Fibroblast of skin of abdomen (primary cell): ENCODE data around the gene CYBC1.

Experiments used
- DNase-seq: peaks from one replicate; pipeline ENCODE4 v3.0.0-alpha.2; 2013

CYBC1 gene

DNA sequence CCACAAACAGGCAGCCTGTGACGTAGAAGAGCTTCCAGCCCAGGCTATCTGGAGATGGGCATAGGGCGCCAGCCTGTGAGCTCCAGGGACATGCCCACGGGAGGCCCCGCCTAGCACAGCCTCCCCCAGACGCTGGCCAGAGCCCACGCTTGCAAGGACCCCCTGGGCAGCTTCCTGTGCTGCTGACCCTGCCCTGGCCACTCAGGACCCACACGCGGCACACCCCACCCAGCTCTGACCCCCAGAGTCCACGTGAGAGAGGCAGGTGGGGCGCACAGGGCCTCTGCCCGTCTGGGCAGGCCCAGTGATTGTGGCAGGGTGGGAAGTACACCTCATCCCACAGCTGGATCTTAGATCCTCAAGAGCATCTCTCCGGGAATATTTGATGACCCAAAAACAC, 3.9 kb downstream of the CYBC1 start:
- no peak for DNase-seq

DNA sequence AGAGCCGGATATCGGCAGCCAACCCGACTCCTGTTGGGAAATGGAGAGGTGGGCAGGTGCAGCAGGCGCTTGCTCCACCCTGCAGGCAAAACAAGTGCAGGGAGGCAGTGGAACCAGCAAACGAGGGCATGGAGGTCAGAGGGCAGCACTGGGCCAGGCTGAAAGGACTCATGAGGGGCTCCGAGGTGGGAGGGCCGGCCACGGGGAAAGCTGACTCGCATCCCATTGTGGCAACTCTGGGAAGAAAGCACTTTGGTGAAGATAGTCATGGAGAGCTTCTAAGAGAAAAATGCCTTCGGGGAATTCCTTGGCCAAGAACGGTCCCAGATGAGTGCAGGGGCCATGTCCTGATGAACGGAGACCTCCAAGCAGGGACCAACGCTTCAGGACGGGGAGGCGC, 4.4 kb downstream of the CYBC1 start:
- no peak for DNase-seq

DNA sequence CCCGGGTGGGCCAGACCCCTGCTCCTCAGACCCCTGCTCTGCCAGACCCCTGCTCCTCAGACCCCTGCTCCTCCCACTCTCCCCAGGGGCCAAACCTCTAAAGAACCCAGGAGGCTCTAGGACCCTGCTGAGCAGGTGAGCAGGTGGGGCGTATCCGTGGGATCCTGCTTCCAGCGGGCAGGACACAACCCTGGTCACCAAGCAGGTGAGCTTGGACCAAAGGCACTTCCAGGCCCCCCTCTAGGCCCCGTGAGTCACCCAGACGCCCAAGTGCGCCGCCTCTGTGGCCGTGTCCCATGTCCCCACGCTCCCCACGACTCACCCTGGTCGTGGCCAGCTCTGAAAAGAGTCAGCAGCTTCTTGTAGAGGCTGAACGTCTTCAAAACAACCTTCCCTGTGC, 5.0 kb downstream of the CYBC1 start:
- no peak for DNase-seq

DNA sequence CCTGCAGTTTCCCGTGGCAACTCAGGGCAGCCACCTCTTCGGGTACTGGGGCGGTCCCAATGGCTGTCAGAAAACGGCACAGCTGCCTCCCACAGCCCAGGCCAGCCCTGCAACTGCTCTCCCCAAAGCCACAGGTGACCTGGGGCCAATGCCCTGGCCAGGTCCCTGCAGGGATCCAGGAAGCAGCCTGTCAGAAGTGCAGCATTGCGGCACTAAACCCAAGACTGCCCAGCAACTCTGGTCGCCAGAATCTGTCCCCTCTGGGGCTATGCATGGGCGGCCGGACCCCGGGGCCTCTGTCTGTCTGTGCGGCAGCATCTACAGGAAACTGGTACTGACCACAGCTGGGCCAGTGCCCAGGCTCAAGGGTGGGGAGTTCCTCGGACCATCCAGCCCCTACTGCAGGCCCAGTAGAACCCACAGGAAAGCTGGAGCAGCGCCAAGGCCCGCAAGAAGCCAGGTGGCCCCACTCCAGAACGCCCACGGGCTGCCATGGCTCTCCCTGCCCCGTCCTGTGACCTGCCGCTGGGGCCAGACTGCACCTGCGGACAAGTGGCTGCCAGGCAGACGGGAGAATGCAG, 5.5 kb downstream of the CYBC1 start:
- DNase-seq, result no peak

DNA sequence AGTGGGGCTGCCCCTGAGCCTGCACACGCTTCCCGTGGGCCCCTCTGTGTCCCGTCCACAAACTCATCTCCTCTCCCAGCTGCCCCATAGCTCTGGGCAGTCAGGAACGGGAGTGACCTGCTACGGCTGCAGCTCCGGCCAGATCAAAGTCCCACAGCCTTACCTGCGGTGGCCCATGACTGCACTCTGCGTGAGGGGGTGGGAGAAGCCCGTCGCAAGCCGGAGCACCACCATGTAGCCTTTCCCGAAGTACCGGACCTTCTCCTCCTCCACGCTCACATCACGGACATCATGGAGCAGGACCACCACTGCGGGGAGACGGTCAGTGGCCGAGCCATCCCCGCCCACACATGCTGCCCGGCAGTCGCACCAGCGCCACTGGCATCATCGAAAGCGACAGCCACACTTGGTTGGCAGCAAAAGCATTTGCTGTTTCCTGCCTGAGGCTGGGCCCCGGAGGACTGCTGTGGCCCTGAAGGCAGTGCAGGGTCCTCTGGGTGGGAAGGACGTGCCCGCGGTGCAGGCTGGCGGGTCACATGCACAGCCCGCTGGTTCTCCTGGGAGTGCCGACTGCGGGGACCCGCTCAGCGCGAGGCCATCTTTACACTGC, 6.2 kb downstream of the CYBC1 start:
- no peak for DNase-seq

DNA sequence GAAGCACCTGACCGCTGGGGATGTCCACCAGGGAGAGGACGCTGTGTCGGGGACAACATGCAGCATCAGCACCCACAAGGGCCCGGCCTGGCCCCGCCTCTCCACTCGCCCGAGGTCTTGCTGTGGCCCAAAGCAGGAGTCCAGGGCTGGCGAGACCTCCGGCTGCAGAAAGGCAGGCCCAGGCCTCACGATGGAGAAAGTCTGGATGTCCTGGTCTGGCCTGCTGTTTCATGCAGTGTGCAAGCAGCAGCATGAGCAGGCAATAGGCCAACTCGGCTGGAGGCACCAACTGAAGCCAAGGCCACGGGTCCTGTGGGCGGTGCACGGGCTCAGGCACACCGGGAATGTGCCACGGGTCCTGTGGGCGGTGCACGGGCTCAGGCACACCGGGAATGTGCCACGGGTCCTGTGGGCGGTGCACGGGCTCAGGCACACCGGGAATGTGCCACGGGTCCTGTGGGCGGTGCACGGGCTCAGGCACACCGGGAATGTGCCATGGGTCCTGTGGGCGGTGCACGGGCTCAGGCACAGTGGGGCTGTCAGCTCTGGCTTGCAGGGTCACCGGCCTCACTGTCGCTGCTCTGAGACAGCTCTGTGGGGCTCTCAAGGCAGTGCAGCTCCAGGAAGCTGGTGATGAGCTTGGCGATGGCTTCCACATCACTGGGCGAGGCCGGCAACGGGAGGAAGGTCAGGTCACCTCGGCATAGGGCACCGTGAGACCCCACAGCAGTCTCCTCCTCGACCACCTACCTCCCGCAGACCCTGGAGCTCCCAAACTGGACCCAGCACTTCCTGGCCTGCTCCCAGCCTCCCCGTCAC, 6.9 kb downstream of the CYBC1 start:
- DNase-seq, result no peak

DNA sequence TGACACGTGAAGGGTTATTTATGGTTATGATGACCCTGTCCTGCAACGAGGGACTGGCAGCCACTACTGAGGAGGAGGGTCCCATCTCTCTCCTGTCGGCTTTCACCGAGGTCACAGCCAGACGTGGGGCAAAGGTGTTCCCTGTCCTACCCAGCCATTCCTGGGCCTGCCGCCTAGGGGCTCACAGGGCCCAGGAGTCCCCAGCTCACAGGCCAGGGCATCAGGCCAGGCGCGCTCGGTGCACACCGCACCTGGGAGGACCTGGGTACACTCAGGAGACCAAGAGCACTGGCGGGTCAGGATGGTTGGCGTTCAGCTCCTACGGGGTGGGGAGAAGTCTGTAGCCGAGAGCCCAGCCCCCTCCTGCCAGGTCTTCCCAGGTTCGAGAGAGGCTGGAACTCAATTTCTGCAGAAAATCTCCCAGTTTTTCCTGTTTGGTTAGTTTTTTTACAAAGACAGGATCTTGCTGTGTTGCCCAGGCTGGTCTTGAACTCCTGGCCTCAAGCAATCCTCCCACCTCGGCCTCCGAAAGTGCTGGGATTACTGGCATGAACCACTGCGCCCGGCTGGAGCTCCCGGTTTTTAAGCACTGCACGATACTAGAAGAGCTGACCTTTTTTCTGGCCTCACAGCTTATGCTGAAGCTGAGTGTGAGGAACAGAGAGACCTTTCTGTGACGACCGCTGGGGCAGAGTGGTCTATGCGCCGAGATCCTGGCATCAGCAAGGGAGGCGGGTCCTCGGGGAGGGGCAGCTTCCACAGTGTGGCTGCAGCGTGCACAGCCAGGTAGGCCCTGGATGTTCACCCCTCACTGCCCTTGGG, 7.7 kb downstream of the CYBC1 start:
- DNase-seq, result no peak

DNA sequence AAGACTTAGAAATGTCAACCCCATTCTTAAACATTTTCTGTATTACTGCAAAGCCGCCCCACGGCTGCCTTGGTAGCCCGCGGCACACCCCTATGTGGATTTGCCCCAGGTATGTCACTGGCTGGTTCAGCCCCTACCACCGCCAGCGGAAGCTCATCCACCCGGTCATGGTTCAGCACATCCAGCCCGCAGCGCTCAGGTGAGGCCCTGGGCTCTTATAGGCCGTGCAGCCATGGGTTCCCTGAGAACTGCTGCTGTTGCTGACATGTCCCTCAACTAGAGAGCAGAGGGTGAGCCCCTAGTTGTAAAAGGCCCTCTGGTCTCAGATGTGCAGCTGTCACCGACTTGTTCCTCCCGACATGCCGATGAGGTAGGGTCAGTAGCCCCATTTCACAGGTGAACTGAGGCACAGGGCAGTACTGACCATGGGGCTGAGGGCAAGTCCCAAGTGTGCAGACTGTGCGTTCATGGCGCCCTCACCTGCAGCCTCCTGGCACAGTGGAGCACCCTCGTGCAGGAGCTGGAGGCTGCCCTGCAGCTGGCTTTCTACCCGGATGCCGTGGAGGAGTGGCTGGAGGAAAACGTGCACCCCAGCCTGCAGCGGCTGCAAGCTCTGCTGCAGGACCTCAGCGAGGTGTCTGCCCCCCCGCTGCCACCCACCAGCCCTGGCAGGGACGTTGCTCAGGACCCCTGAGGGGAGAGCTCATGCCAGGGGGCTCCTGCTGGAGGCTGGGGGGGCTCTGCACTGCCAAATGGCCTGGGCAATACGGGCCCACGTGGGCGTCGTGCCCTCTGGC, 8.7 kb downstream of the CYBC1 start:
- DNase-seq, result no peak

DNA sequence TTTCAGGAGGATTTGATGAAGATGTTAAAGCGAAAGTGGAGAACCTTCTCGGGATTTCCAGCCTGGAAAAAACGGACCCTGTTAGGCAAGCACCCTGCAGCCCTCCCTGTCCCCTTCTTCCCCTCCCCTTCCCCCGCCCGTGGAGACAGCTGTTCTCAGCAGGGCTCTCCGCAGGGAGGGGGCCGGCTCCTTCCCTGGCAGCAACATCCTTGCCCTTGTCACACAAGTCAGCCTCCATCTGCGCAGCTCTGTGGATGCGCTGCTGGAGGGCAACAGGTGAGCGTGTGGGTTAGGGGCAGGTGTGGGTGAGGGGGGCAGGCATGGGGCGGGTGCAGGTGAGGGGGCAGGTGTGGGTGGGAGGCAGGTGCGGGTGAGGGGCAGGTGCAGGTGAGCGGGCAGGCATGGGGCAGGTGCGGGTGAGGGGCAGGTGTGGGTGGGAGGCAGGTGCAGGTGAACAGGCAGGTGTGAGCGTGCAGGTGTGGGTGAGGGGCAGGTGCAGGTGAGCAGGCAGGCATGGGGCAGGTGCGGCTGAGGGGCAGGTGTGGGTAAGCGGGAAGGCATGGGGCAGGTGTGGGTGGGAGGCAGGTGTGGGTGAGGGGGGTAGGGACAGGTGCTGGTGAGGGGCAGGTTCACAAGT, 9.4 kb downstream of the CYBC1 start:
- no peak for DNase-seq

DNA sequence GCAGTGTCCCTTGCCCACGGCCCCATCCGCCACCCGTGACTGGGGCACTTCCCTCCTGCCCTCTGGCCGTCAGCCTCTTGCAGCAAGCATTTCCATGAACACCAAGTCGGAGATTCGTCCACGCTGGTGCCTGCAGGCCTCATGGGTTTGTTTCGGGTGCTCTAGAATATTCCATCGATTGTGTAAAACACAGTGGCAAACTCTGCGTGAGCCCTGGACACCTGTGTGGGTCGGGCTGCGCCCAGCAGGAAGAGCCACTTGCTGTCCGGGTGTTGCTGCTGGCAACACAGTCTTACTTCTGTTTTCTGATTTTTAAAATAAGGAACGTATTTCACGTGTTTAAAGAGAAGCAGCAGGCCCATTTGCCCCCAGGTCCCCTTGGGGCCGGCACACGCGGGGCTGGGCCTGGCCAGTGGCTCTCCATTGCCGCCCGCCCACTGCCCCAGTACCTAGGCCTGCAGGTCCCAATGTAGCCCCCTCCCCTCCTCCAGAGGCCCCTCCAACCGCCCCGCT, 10.0 kb downstream of the CYBC1 start:
- DNase-seq, result no peak

DNA sequence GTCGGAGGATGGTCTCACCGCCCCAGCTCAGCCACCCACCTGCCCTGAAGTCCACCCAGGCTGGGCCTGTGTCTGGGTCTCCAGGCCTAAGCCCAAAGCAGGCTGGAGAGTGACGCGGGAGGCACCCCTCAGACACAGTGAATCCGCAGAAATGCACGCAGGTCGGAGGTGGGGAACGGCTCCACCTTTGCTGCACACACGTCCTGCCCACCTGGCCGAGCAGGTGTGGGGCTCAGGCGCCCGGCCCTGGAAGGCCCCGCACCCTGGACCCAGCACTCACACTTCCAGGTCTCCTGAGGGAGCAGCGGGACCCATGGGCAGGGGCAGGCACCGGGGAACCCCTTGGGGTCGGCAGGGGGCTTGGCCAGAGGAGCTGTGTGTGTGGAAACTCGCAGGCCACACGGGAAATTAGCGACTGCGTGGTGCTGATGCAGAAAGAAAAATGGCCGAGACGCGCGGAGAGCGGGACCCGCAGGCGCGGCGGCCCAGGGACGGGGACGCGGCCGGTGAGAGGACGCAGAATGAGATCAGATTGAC, 10.7 kb downstream of the CYBC1 start:
- no peak for DNase-seq

DNA sequence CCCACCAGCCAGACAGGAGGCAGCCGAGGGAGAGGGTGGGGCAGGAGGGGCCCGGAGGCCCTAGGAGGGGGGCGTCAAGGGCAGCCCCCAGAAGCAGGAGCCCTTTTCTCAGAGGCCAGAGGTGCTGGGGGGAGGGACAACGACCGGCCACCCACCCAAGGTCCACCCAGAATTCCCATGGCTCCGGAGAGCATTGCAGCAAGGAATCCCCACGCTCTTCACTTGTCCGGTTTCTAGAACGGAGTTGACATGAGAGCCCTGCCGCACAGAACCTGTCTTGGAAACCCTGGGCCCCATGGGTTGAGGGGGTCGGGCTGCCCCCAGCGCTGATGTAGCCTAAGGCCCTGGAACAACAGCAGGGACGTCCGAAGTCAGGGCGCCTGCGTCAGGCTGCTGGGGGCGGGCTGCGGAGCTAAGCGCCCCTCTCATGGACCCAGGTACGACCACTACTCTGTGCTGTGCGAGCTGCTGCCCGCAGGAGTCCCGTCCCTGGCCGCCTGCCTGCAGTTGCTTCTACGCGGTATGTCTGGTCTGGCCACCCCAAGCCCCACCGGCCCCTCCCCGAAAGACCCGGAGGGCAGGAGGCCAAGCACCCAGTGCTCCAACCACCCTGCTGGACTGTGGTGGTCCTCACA, 11.2 kb downstream of the CYBC1 start:
- DNase-seq, result no peak

DNA sequence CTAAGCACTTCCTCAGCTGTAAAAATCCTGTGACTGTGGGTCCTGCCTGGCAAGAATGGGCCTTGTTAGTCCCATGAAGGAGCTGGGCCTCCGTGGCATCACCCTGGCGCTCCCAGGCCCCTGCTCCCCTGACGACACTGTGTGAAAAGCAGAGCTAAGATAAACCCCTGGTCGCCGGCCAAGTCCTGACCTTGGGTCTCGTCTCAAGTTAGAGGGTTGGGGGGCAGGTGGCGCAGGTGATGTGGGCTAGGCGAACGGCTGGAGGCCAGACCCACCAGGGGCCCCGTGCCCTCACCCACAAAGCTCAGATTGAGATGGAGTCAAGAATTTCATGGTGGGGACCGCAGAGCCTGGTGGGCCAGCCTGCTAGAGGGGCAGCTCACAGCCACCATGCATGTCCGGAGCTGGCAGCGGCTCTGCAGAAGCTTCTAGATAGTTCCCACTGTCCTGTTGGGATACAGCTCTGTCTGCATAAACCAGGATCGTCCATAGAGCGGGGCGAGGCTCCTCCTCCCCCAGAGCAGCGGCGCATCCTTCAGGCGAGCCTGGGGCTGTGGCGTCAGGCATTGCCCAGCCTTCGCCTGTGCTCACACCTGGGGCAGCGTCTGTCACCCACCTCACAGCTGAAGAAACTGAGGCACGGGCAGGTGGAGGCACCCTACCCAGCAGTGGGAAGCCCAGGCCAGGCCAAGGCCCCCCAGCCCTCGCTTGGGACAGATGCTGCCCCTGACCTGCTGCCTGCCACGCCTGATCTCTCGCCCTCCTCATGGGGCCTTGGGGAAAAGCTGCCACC, 12.0 kb downstream of the CYBC1 start:
- no peak for DNase-seq

DNA sequence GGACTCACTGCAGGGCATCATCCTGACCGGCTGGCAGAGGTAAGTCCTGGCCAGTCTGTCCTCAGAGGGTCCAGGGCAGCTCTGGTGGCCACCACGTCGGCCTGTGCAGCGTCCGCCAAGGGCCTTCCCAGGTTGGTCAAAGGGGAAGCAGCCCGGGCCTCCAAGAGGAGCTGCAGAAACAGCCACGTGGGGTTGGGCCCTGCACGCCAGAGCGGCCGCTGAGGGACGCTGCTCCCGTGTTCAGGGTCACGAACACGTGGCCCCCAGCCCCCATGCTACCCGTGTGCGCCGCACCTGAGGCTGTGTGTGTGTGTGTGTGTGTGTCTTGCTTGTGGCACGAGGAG, 13.3 kb downstream of the CYBC1 start:
- DNase-seq, result no peak

DNA sequence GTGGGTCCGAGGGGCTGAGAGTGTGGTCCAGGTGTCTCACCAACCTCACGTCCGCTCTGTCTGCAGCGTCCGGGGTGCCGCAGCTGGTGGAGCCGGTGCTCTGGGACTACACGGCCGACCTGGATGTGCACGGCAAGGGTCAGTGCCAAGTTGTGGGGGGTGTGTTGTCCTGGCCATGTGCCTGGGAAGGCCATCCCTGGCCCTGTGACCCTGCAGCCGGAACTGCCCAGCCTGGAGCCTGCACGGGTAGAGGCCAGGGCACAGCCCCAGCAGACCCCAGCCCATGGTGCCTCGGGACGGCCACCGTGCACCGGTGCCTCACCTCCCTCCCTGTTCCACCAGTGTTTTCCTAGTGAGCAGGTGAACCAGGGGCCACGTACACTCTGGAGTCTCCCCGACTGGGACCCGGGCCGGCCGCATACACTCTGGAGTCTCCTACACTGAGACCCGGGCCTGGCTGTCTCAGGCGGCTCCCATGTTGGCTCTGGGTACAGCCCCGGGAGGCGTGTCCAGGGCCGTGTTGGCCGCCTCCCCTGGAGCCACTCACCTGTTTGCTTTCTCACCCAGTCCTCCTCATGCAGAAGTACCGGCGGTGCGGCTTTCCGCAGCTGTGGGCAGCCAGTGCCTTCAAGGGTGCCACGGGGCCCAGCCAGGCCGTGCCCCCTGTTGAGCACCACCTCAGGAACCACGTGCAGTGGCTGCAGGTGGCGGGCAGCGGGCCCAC, 13.8 kb downstream of the CYBC1 start:
- no peak for DNase-seq

DNA sequence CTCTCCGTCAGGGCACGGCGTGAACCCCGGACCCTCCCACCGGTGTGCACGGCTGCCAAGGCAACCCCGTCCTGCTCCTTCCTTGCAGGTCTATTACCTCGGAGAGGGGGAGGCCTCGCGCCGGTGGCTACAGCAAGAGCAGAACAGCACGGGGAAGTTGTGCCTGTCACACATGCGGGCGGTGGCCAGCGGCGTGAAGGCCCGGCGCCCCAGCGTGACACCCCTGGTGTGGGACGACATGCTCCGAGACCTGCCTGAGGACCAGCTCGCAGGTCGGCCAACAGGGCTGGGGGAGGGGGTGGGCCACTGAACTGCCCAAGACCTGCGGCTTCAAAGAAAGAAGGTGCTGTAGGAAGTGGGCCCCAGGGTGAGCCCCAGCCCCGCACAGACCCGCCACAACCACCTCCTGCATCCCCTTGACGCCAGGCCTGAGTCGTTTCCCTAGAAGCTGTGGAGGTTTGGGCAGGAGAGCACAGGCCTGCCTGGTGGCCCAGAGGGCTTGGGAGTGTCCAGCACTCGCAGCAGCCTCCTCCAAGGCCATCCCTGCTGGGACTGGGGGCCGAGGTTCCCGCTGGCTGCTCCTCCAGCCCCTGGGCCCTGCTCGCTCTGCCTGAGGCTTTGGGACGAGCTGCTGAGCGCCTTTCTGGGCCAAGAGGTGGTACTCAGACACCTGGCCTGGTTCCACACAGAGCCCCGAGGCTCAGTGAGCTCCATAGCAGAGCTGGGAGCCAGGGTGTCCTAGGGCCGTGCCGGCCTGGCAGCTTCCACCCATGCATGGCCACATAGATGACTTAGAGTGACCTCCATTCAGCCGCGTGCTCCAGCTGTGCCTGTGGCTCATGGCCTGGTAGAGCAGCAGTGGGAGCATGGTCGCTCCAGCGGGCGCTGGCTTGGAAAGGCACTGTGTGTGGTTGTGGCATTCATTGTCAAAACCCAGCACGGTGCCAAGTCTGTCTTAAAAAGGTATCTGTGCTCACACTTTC, 14.7 kb downstream of the CYBC1 start:
- no peak for DNase-seq

DNA sequence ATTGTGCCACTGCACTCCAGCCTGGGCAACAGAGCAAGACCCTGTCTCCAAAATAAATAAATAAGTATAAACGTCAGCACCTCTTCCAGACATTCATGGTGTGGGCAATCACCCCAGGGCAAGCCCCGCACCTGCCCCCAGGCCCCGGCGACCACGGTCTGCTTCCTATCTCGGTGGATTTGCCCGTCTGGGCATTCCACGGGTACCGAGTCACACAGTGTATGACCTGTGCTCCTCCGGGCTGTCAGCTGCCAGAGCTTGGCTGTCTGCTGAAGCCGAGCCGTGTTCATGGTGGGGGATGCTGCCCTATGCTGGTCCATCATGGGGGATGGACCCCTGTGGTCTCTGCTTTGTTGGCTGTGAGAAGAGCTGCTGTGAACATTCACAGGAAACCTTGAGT, 15.4 kb downstream of the CYBC1 start:
- no peak for DNase-seq

DNA sequence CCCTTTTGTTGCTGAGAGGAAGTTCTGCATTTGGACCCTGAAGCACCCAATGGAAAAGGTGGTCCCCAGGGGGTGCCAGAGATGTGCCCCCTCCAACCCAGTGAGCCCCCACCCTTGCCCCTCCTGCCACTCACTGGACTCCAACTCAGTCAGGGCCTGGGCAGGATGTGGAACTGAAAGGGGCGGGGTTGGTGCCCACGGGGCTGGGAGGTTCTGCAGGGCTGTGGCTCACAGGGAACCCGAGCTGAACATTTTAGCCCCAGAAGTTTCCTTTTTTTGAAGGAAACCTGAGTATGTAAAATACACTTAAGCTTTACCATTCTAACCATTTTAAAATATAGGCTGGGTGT, 16.4 kb downstream of the CYBC1 start:
- no peak for DNase-seq
